Pancreas (tissue), 10 donors: ENCODE data around the gene PDE7B. TPM values are rescaled to one million over a fixed set of nuclear protein-coding genes. Genes with fewer than 3 reads are reported as not detected.

ENCODE experiments used
- ATAC-seq, 4 donors: fragments of 200-7000 bp; cut with Tn5 transposase; one replicate each; pipeline versions ENCODE4 v1.8.0 to v1.9.1; 2020; ENCODE audit warnings: mild to moderate bottlenecking in 4 of 4, moderate library complexity in 4 of 4
- DNase-seq, 6 donors: peaks; one replicate each; pipeline ENCODE4 v3.0.0-alpha.2; 2020
- FAIRE-seq: peaks from 2 replicates; lab custom pipeline; 2012; peaks lifted over from hg19 to GRCh38; lab: Jason Lieb, UNC
- H3K27ac ChIP-seq, 4 donors: fragments of 200-600 bp; sonication (generic); 1 replicate in 3 of 4; 2 replicates in 1 of 4; pipeline versions ENCODE4 v1.5.0 to v1.8.0; 2020
- H3K27me3 ChIP-seq, 4 donors: fragments of 200-600 bp; one replicate each; pipeline ENCODE4 v1.8.0; 2021
- H3K36me3 ChIP-seq, 3 donors: fragments of 200-600 bp; sonication (generic) in 1 of 3; one replicate each; pipeline versions ENCODE4 v1.5.0 to v1.8.0; 2020 to 2021
- H3K4me1 ChIP-seq, 3 donors: fragments of 200-600 bp; one replicate each; pipeline ENCODE4 v1.8.0; 2021
- H3K4me3 ChIP-seq, 4 donors: fragments of 200-600 bp; sonication (generic) in 2 of 4; one replicate each; pipeline versions ENCODE4 v1.5.0 to v1.8.0; 2020 to 2021
- H3K9me3 ChIP-seq, 4 donors: fragments of 200-600 bp; one replicate each; pipeline ENCODE4 v1.8.0; 2021
- CTCF ChIP-seq, 4 donors: fragments of 200-600 bp; sonication (generic) in 3 of 4; IDR thresholded peaks; one replicate each; pipeline versions ENCODE4 v1.5.0 to v1.8.0; 2021; ENCODE audit warnings: antibody characterized with exemption in 4 of 4
- WGBS, 2 donors: extraction: QIAGEN DNeasy Blood & Tissue Kit; methylation state at CpG; one replicate each; pipeline ENCODE4 v1.1.7; 2013; 5-methylcytosine and 5-hydroxymethylcytosine counted together
- intact Hi-C, 3 donors: fragments of 100-400 bp; cut with DNase I; formaldehyde crosslinking; loops; one replicate each; pipeline versions ENCODE4 v1.11.1 to v1.14.2; 2022
- polyA plus RNA-seq, 2 donors: library from polyadenylated mRNA; stranded (reverse); fragments of 200-250 nt; gene quantifications; one replicate each; pipeline ENCODE4 v1.2.3, GENCODE V29; 2013
- total RNA-seq, 6 donors: library from RNA; stranded (reverse); fragmentation: NEBNext Ultra II Directional in 4 of 6; extraction: Animal tissue kit (Norgen Biotek cat#: 25700) in 4 of 6; gene quantifications; one replicate each; pipeline versions ENCODE4 v1.2.1 to v1.2.4, GENCODE V29; 2021 to 2023
- donor health status: healthy with polysubstance abuse.
- donor health status: DM: no; HTN: no; CAD: no; lungs with moderate emphysema.
- donor health status: DM: no; HTN: no; CAD: no.
- donor health status: control.
- donor health status: control.
- donor health status: Bipolar disorder and iron deficiency.
- donor health status: DM: yes; HTN: yes; CAD: no.
- donor health status: DM: no; HTN: no; CAD: no.
- donor health status: DM: no; HTN: no; CAD: no.
- donor health status: DM: yes; HTN: yes; CAD: no.

Gene PDE7B
- total and polyA plus RNA-seq, 8 donors = 0.38 to 1.7 (median 0.76) TPM

GRCh38 chr6:135985471-135985870 lies 134.0 kb downstream of the PDE7B start:
- Histone ChIP-seq H3K4me1 (no peaks in the 10 kb centered on the region), H3K36me3 (no peaks in the 10 kb centered on the region), H3K9me3 (no peaks in the 10 kb centered on the region), H3K27ac (no peak overlapping the region), H3K27me3 (no peaks in the 10 kb centered on the region), H3K4me3 (no peak overlapping the region)
- WGBS, 2 donors = 62 to 72% methylated on average over 3 of the region's 3 CpGs
- DNase-seq = no peak
- no peak for ATAC-seq
- no peak for FAIRE-seq
- TF ChIP-seq CTCF (IDR thresholded peaks at IDR 0.05) = no peak
- intact Hi-C loops = no loop called here

- Histone ChIP-seq H3K4me1 (no peaks in the 10 kb centered on the region), H3K27ac (no peak overlapping the region), H3K9me3 (no peaks in the 10 kb centered on the region), H3K36me3 (no peaks in the 10 kb centered on the region), H3K27me3 (no peaks in the 10 kb centered on the region), H3K4me3 (no peak overlapping the region)
- intact Hi-C loops = no loop called here
- ATAC-seq = no peak
- TF ChIP-seq CTCF (IDR thresholded peaks at IDR 0.05) = no peak
- 75 to 78% methylated on average over 3 of the region's 3 CpGs for WGBS, 2 donors
- FAIRE-seq = no peak
- DNase-seq = no peak
These were observed 135.7 kb downstream of the PDE7B start for GRCh38 chr6:135987226-135987625.

- H3K36me3 ChIP-seq = no peaks in the 10 kb centered on the region
- no peaks in the 10 kb centered on the region for H3K9me3 ChIP-seq
- intact Hi-C loops = no loop called here
- H3K4me3 ChIP-seq = no peak overlapping the region
- H3K27me3 ChIP-seq = no peaks in the 10 kb centered on the region
- no peak for ATAC-seq
- FAIRE-seq = no peak
- no peak for TF ChIP-seq CTCF (IDR thresholded peaks at IDR 0.05)
- peaks cover 0 to 2% (median 0%) of the 10 kb centered on the region in 3 donors for H3K4me1 ChIP-seq
- no peak overlapping the region for H3K27ac ChIP-seq
- 77 to 81% methylated on average over 4 of the region's 4 CpGs for WGBS, 2 donors
- DNase-seq = no peak
These were observed 138.9 kb downstream of the PDE7B start for GRCh38 chr6:135990439-135990838.

- H3K27ac ChIP-seq = no peak overlapping the region
- FAIRE-seq (no peak), DNase-seq (no peak), ATAC-seq (no peak)
- no peaks in the 10 kb centered on the region for H3K9me3 ChIP-seq
- no peaks in the 10 kb centered on the region for H3K27me3 ChIP-seq
- H3K36me3 ChIP-seq = no peaks in the 10 kb centered on the region
- intact Hi-C loops = no loop called here
- peaks cover 0 to 4% (median 0%) of the 10 kb centered on the region in 3 donors for H3K4me1 ChIP-seq
- 77 to 80% methylated on average over 4 of the region's 4 CpGs for WGBS, 2 donors
- no peak overlapping the region for H3K4me3 ChIP-seq
- no peak for TF ChIP-seq CTCF (IDR thresholded peaks at IDR 0.05)
These were observed 139.5 kb downstream of the PDE7B start for GRCh38 chr6:135990855-135991464.

GRCh38 chr6:135992739-135993138 lies 141.2 kb downstream of the PDE7B start:
- TF ChIP-seq CTCF (IDR thresholded peaks at IDR 0.05) = no peak
- H3K27ac ChIP-seq = no peak overlapping the region
- WGBS, 2 donors = 64 to 90% methylated on average over 2 of the region's 2 CpGs
- no peaks in the 10 kb centered on the region for H3K9me3 ChIP-seq
- FAIRE-seq (no peak), DNase-seq (no peak), ATAC-seq (no peak)
- intact Hi-C loops = no loop called here
- no peak overlapping the region for H3K4me3 ChIP-seq
- H3K4me1 ChIP-seq = peaks cover 0 to 4% (median 0%) of the 10 kb centered on the region in 3 donors
- no peaks in the 10 kb centered on the region for H3K27me3 ChIP-seq
- no peaks in the 10 kb centered on the region for H3K36me3 ChIP-seq
